Thoracic aorta (tissue), 2 donors: ENCODE results near the gene GMEB2. TPM values are rescaled to one million over a fixed set of nuclear protein-coding genes. Genes with fewer than 3 reads are reported as not detected.
A peak's percentile ranks its signal among the peaks of the same experiment; 100 is the strongest.

Source experiments
- ATAC-seq: fragments of 150-250 bp; one replicate; pipeline ENCODE4 v1.8.0; 2017; ENCODE audit warnings: low read depth; ENCODE audit not compliant: insufficient number of reproducible peaks, low FRiP score
- DNase-seq: peaks from one replicate; pipeline ENCODE4 v3.0.0-alpha.2; 2020; ENCODE audit warnings: low spot score
- H3K27ac ChIP-seq, 2 donors: fragments of 200-600 bp; sonication (generic); 1 replicate in 1 of 2; 2 replicates in 1 of 2; pipeline ENCODE4 v1.5.1; 2016; ENCODE audit warnings: mild to moderate bottlenecking in 2 of 2, moderate library complexity in 2 of 2
- H3K27me3 ChIP-seq: fragments of 200-600 bp; sonication (generic); replicated peaks from 2 replicates; pipeline ENCODE4 v1.6.0; 2016; ENCODE audit warnings: mild to moderate bottlenecking; ENCODE audit not compliant: insufficient read depth
- H3K36me3 ChIP-seq: fragments of 200-600 bp; sonication (generic); one replicate; pipeline ENCODE4 v1.5.1; 2016
- H3K4me1 ChIP-seq, 2 donors: fragments of 200-600 bp; sonication (generic); 1 replicate in 1 of 2; 2 replicates in 1 of 2; pipeline versions ENCODE4 v1.5.1 to v1.6.0; 2016; ENCODE audit warnings: low read depth in 2 of 2, mild to moderate bottlenecking in 1 of 2; ENCODE audit not compliant: control insufficient read depth in 1 of 2
- H3K4me3 ChIP-seq: fragments of 200-600 bp; sonication (generic); 2 replicates; pipeline ENCODE4 v1.5.1; 2016; ENCODE audit warnings: mild to moderate bottlenecking
- H3K9me3 ChIP-seq: fragments of 200-600 bp; sonication (generic); 2 replicates; pipeline ENCODE4 v1.5.1; 2016
- CTCF ChIP-seq: fragments of 200-600 bp; sonication (generic); IDR thresholded peaks from one replicate; pipeline ENCODE4 v1.5.1; 2019; ENCODE audit warnings: antibody characterized with exemption
- total RNA-seq, 2 donors: library from RNA; depleted of rRNA; stranded (reverse); fragments of >200 nt; gene quantifications; one replicate each; pipeline versions ENCODE4 v1.1.0 to v1.2.3, GENCODE V29; 2016

Gene GMEB2
- total RNA-seq, 2 donors from 2014 or later: 10.0 to 14.7 TPM

GRCh38 chr20:63567386-63568169, 59.3 kb downstream of the GMEB2 start:
- H3K4me3 ChIP-seq: peak overlapping the region; percentile 30
- H3K9me3 ChIP-seq: no peaks in the 10 kb centered on the region
- H3K27ac ChIP-seq: no peak overlapping the region
- DNase-seq (no peak), ATAC-seq (no peak)
- no peak for TF ChIP-seq CTCF
- no peaks in the 10 kb centered on the region for H3K27me3 ChIP-seq
- peaks cover 5% of the 10 kb centered on the region for H3K36me3 ChIP-seq
- no peaks in the 10 kb centered on the region for H3K4me1 ChIP-seq

- H3K4me1 ChIP-seq: no peaks in the 10 kb centered on the region
- peaks cover 10% of the 10 kb centered on the region for H3K36me3 ChIP-seq
- H3K4me3 ChIP-seq: no peak overlapping the region
- no peaks in the 10 kb centered on the region for H3K27me3 ChIP-seq
- H3K27ac ChIP-seq: no peak overlapping the region
- ATAC-seq: no peak
- no peak for DNase-seq
- no peaks in the 10 kb centered on the region for H3K9me3 ChIP-seq
- no peak for TF ChIP-seq CTCF
Measured at GRCh38 chr20:63567136-63567385, 59.8 kb downstream of the GMEB2 start.

GRCh38 chr20:63566395-63567135, 60.3 kb downstream of the GMEB2 start:
- Histone ChIP-seq H3K4me3 (no peak overlapping the region), H3K4me1 (no peaks in the 10 kb centered on the region), H3K27ac (no peak overlapping the region), H3K9me3 (no peaks in the 10 kb centered on the region), H3K36me3 (peaks cover 15% of the 10 kb centered on the region), H3K27me3 (no peaks in the 10 kb centered on the region)
- DNase-seq (no peak), ATAC-seq (no peak)
- no peak for TF ChIP-seq CTCF

- H3K36me3 ChIP-seq: peaks cover 20% of the 10 kb centered on the region
Measured at GRCh38 chr20:63565699-63566335, 61.1 kb downstream of the GMEB2 start.

More at GRCh38 chr20:63565699-63566335, 61.1 kb downstream of the GMEB2 start:
- no peak for ATAC-seq
- no peak for DNase-seq
- no peak overlapping the region for H3K4me3 ChIP-seq
- H3K27me3 ChIP-seq: no peaks in the 10 kb centered on the region
- H3K27ac ChIP-seq: no peak overlapping the region
- no peaks in the 10 kb centered on the region for H3K4me1 ChIP-seq
- no peaks in the 10 kb centered on the region for H3K9me3 ChIP-seq
- no peak for TF ChIP-seq CTCF
